Measurements from ENCODE around the gene ARNT2. TPM values are rescaled to one million over a fixed set of nuclear protein-coding genes. Genes with fewer than 3 reads are reported as not detected.

ARNT2 gene
- total RNA-seq, 1 donor from 2014 or later = 2.1 TPM

GRCh38 chr15:80492409-80492808 is 88.2 kb downstream of the ARNT2 start:
- Histone ChIP-seq H3K36me3 (ENCODE audit: control insufficient read depth in 3 of 3, insufficient read depth in 3 of 3, low read length in 3 of 3) (no peaks in the 10 kb centered on the region), H3K27me3 (ENCODE audit: control insufficient read depth in 3 of 3, insufficient read depth in 3 of 3, low read length in 3 of 3) (no peaks in the 10 kb centered on the region), H3K9me3 (ENCODE audit: control insufficient read depth in 3 of 3, low read length in 3 of 3) (no peaks in the 10 kb centered on the region), H3K4me3 (ENCODE audit: low read length in 3 of 3) (no peak overlapping the region), H3K9ac (ENCODE audit: low read depth in 1 of 3, low read length in 3 of 3) (no peak overlapping the region), H3K27ac (ENCODE audit: low read depth, low read length) (no peak overlapping the region), H3K4me1 (ENCODE audit: control insufficient read depth in 3 of 3, insufficient read depth in 3 of 3, low read length in 3 of 3) (peaks cover 4 to 6% (median 6%) of the 10 kb centered on the region in 3 donors)

- H3K27ac ChIP-seq (ENCODE audit: low read depth, low read length) = no peak overlapping the region
- no peaks in the 10 kb centered on the region for H3K9me3 ChIP-seq (ENCODE audit: control insufficient read depth in 3 of 3, low read length in 3 of 3)
- H3K4me1 ChIP-seq (ENCODE audit: control insufficient read depth in 3 of 3, insufficient read depth in 3 of 3, low read length in 3 of 3) = peaks cover 4 to 6% (median 6%) of the 10 kb centered on the region in 3 donors
- H3K9ac ChIP-seq (ENCODE audit: low read depth in 1 of 3, low read length in 3 of 3) = no peak overlapping the region
- H3K4me3 ChIP-seq (ENCODE audit: low read length in 3 of 3) = no peak overlapping the region
- H3K36me3 ChIP-seq (ENCODE audit: control insufficient read depth in 3 of 3, insufficient read depth in 3 of 3, low read length in 3 of 3) = no peaks in the 10 kb centered on the region
- no peaks in the 10 kb centered on the region for H3K27me3 ChIP-seq (ENCODE audit: control insufficient read depth in 3 of 3, insufficient read depth in 3 of 3, low read length in 3 of 3)
These were observed 88.7 kb downstream of the ARNT2 start for GRCh38 chr15:80492874-80493273.

- H3K27ac ChIP-seq (ENCODE audit: low read depth, low read length) = no peak overlapping the region
- H3K9me3 ChIP-seq (ENCODE audit: control insufficient read depth in 3 of 3, low read length in 3 of 3) = no peaks in the 10 kb centered on the region
- H3K36me3 ChIP-seq (ENCODE audit: control insufficient read depth in 3 of 3, insufficient read depth in 3 of 3, low read length in 3 of 3) = no peaks in the 10 kb centered on the region
- no peak overlapping the region for H3K9ac ChIP-seq (ENCODE audit: low read depth in 1 of 3, low read length in 3 of 3)
- H3K27me3 ChIP-seq (ENCODE audit: control insufficient read depth in 3 of 3, insufficient read depth in 3 of 3, low read length in 3 of 3) = no peaks in the 10 kb centered on the region
- H3K4me3 ChIP-seq (ENCODE audit: low read length in 3 of 3) = no peak overlapping the region
- peaks cover 3 to 4% (median 4%) of the 10 kb centered on the region in 3 donors for H3K4me1 ChIP-seq (ENCODE audit: control insufficient read depth in 3 of 3, insufficient read depth in 3 of 3, low read length in 3 of 3)
These were observed 90.2 kb downstream of the ARNT2 start for GRCh38 chr15:80494351-80494751.

- Histone ChIP-seq H3K4me1 (ENCODE audit: control insufficient read depth in 3 of 3, insufficient read depth in 3 of 3, low read length in 3 of 3) (peaks cover 0 to under 1% (median under 1%) of the 10 kb centered on the region in 3 donors), H3K9me3 (ENCODE audit: control insufficient read depth in 3 of 3, low read length in 3 of 3) (no peaks in the 10 kb centered on the region), H3K27ac (ENCODE audit: low read depth, low read length) (no peak overlapping the region), H3K36me3 (ENCODE audit: control insufficient read depth in 3 of 3, insufficient read depth in 3 of 3, low read length in 3 of 3) (no peaks in the 10 kb centered on the region), H3K27me3 (ENCODE audit: control insufficient read depth in 3 of 3, insufficient read depth in 3 of 3, low read length in 3 of 3) (no peaks in the 10 kb centered on the region), H3K4me3 (ENCODE audit: low read length in 3 of 3) (no peak overlapping the region), H3K9ac (ENCODE audit: low read depth in 1 of 3, low read length in 3 of 3) (no peak overlapping the region)
These were observed 90.6 kb downstream of the ARNT2 start for GRCh38 chr15:80494756-80495155.

GRCh38 chr15:80495401-80495942 is 91.3 kb downstream of the ARNT2 start:
- no peaks in the 10 kb centered on the region for H3K9me3 ChIP-seq (ENCODE audit: control insufficient read depth in 3 of 3, low read length in 3 of 3)
- no peak overlapping the region for H3K27ac ChIP-seq (ENCODE audit: low read depth, low read length)
- no peak overlapping the region for H3K9ac ChIP-seq (ENCODE audit: low read depth in 1 of 3, low read length in 3 of 3)
- H3K36me3 ChIP-seq (ENCODE audit: control insufficient read depth in 3 of 3, insufficient read depth in 3 of 3, low read length in 3 of 3) = no peaks in the 10 kb centered on the region
- H3K4me1 ChIP-seq (ENCODE audit: control insufficient read depth in 3 of 3, insufficient read depth in 3 of 3, low read length in 3 of 3) = no peaks in the 10 kb centered on the region
- H3K4me3 ChIP-seq (ENCODE audit: low read length in 3 of 3) = no peak overlapping the region
- H3K27me3 ChIP-seq (ENCODE audit: control insufficient read depth in 3 of 3, insufficient read depth in 3 of 3, low read length in 3 of 3) = no peaks in the 10 kb centered on the region

- Histone ChIP-seq H3K9me3 (ENCODE audit: control insufficient read depth in 3 of 3, low read length in 3 of 3) (no peaks in the 10 kb centered on the region), H3K36me3 (ENCODE audit: control insufficient read depth in 3 of 3, insufficient read depth in 3 of 3, low read length in 3 of 3) (no peaks in the 10 kb centered on the region), H3K9ac (ENCODE audit: low read depth in 1 of 3, low read length in 3 of 3) (no peak overlapping the region), H3K27me3 (ENCODE audit: control insufficient read depth in 3 of 3, insufficient read depth in 3 of 3, low read length in 3 of 3) (no peaks in the 10 kb centered on the region), H3K4me1 (ENCODE audit: control insufficient read depth in 3 of 3, insufficient read depth in 3 of 3, low read length in 3 of 3) (no peaks in the 10 kb centered on the region), H3K4me3 (ENCODE audit: low read length in 3 of 3) (no peak overlapping the region), H3K27ac (ENCODE audit: low read depth, low read length) (no peak overlapping the region)
These were observed 91.9 kb downstream of the ARNT2 start for GRCh38 chr15:80496096-80496495.

- Histone ChIP-seq H3K9ac (ENCODE audit: low read depth in 1 of 3, low read length in 3 of 3) (no peak overlapping the region), H3K4me3 (ENCODE audit: low read length in 3 of 3) (no peak overlapping the region), H3K27ac (ENCODE audit: low read depth, low read length) (no peak overlapping the region), H3K36me3 (ENCODE audit: control insufficient read depth in 3 of 3, insufficient read depth in 3 of 3, low read length in 3 of 3) (no peaks in the 10 kb centered on the region), H3K9me3 (ENCODE audit: control insufficient read depth in 3 of 3, low read length in 3 of 3) (no peaks in the 10 kb centered on the region), H3K27me3 (ENCODE audit: control insufficient read depth in 3 of 3, insufficient read depth in 3 of 3, low read length in 3 of 3) (no peaks in the 10 kb centered on the region), H3K4me1 (ENCODE audit: control insufficient read depth in 3 of 3, insufficient read depth in 3 of 3, low read length in 3 of 3) (no peaks in the 10 kb centered on the region)
These were observed 93.0 kb downstream of the ARNT2 start for GRCh38 chr15:80497221-80497620.

- Histone ChIP-seq H3K4me3 (ENCODE audit: low read length in 3 of 3) (no peak overlapping the region), H3K27me3 (ENCODE audit: control insufficient read depth in 3 of 3, insufficient read depth in 3 of 3, low read length in 3 of 3) (no peaks in the 10 kb centered on the region), H3K36me3 (ENCODE audit: control insufficient read depth in 3 of 3, insufficient read depth in 3 of 3, low read length in 3 of 3) (no peaks in the 10 kb centered on the region), H3K9me3 (ENCODE audit: control insufficient read depth in 3 of 3, low read length in 3 of 3) (no peaks in the 10 kb centered on the region), H3K4me1 (ENCODE audit: control insufficient read depth in 3 of 3, insufficient read depth in 3 of 3, low read length in 3 of 3) (peaks cover 0 to 3% (median 0%) of the 10 kb centered on the region in 3 donors), H3K9ac (ENCODE audit: low read depth in 1 of 3, low read length in 3 of 3) (no peak overlapping the region), H3K27ac (ENCODE audit: low read depth, low read length) (no peak overlapping the region)
These were observed 94.5 kb downstream of the ARNT2 start for GRCh38 chr15:80498652-80499051.

GRCh38 chr15:80500021-80500420 is 95.8 kb downstream of the ARNT2 start:
- peaks cover 0 to 3% (median 0%) of the 10 kb centered on the region in 3 donors for H3K4me1 ChIP-seq (ENCODE audit: control insufficient read depth in 3 of 3, insufficient read depth in 3 of 3, low read length in 3 of 3)
- H3K27me3 ChIP-seq (ENCODE audit: control insufficient read depth in 3 of 3, insufficient read depth in 3 of 3, low read length in 3 of 3) = no peaks in the 10 kb centered on the region
- H3K9me3 ChIP-seq (ENCODE audit: control insufficient read depth in 3 of 3, low read length in 3 of 3) = peaks cover 0 to 2% (median 0%) of the 10 kb centered on the region in 3 donors
- no peak overlapping the region for H3K9ac ChIP-seq (ENCODE audit: low read depth in 1 of 3, low read length in 3 of 3)
- no peaks in the 10 kb centered on the region for H3K36me3 ChIP-seq (ENCODE audit: control insufficient read depth in 3 of 3, insufficient read depth in 3 of 3, low read length in 3 of 3)
- no peak overlapping the region for H3K27ac ChIP-seq (ENCODE audit: low read depth, low read length)
- no peak overlapping the region for H3K4me3 ChIP-seq (ENCODE audit: low read length in 3 of 3)

GRCh38 chr15:80501476-80501875 is 97.3 kb downstream of the ARNT2 start:
- H3K27me3 ChIP-seq (ENCODE audit: control insufficient read depth in 3 of 3, insufficient read depth in 3 of 3, low read length in 3 of 3) = no peaks in the 10 kb centered on the region

More at GRCh38 chr15:80501476-80501875, 97.3 kb downstream of the ARNT2 start:
- Histone ChIP-seq H3K4me3 (ENCODE audit: low read length in 3 of 3) (no peak overlapping the region), H3K9me3 (ENCODE audit: control insufficient read depth in 3 of 3, low read length in 3 of 3) (peaks cover 0 to 2% (median 0%) of the 10 kb centered on the region in 3 donors), H3K27ac (ENCODE audit: low read depth, low read length) (no peak overlapping the region), H3K36me3 (ENCODE audit: control insufficient read depth in 3 of 3, insufficient read depth in 3 of 3, low read length in 3 of 3) (no peaks in the 10 kb centered on the region), H3K9ac (ENCODE audit: low read depth in 1 of 3, low read length in 3 of 3) (no peak overlapping the region), H3K4me1 (ENCODE audit: control insufficient read depth in 3 of 3, insufficient read depth in 3 of 3, low read length in 3 of 3) (peaks cover 0 to 3% (median 0%) of the 10 kb centered on the region in 3 donors)

Measured in skeletal muscle tissue (tissue), 4 donors.